SW 1271 (cell line): ENCODE measurements around the gene RIPPLY3.

Source experiments
- DNase-seq, 2 experiments: peaks; one replicate each; lab custom pipeline; 2025; lab: John Stamatoyannopoulos, UW

The RIPPLY3 gene

GRCh38 chr21:37006486-37007291 lies at the start of gene RIPPLY3:
Gene RIPPLY3, plus strand, starts transcription at chr21:37006702. Its CDS starts 71 bp downstream, at chr21:37006773.
- DNase-seq, result no peak

- no peak for DNase-seq
These were observed 47.3 kb upstream of the RIPPLY3 start for GRCh38 chr21:36959020-36959835.

GRCh38 chr21:36960676-36961284 lies 45.7 kb upstream of the RIPPLY3 start:
- DNase-seq, result no peak

GRCh38 chr21:36962098-36962780 lies 44.3 kb upstream of the RIPPLY3 start:
- DNase-seq, result no peak

- DNase-seq, result no peak
These were observed 42.1 kb upstream of the RIPPLY3 start for GRCh38 chr21:36964398-36964797.

- no peak for DNase-seq
These were observed 41.4 kb upstream of the RIPPLY3 start for GRCh38 chr21:36964827-36965719.

GRCh38 chr21:36965720-36966065 lies 40.8 kb upstream of the RIPPLY3 start:
- DNase-seq, result no peak

- DNase-seq, result peak in 1 of 2 experiments; percentile 27
These were observed 40.3 kb upstream of the RIPPLY3 start, which contains the start of gene HLCS for GRCh38 chr21:36966066-36966820. Gene HLCS, minus strand, starts transcription at chr21:36966669. Its CDS starts 31 bp downstream, at chr21:36966638.

- no peak for DNase-seq
These were observed 39.4 kb upstream of the RIPPLY3 start for GRCh38 chr21:36966821-36967768.

- DNase-seq, result no peak
These were observed 38.1 kb upstream of the RIPPLY3 start for GRCh38 chr21:36968414-36968813.

- no peak for DNase-seq
These were observed 37.5 kb upstream of the RIPPLY3 start for GRCh38 chr21:36968976-36969375.

GRCh38 chr21:36973986-36974850 lies 32.3 kb upstream of the RIPPLY3 start:
- DNase-seq, result no peak

- DNase-seq, result no peak
These were observed 31.7 kb upstream of the RIPPLY3 start for GRCh38 chr21:36974851-36975192.

- no peak for DNase-seq
These were observed 30.2 kb upstream of the RIPPLY3 start for GRCh38 chr21:36976228-36976861.

GRCh38 chr21:36976882-36977651 lies 29.4 kb upstream of the RIPPLY3 start:
- DNase-seq, result peak in 1 of 2 experiments; percentile 46

GRCh38 chr21:36980280-36981048 lies 26.0 kb upstream of the RIPPLY3 start:
- DNase-seq, result no peak
